Epithelial cell of umbilical artery (primary cell): Measurements from ENCODE around the gene CLEC3A. TPM values are rescaled to one million over a fixed set of nuclear protein-coding genes. Genes with fewer than 3 reads are reported as not detected.

ENCODE experiments used
- total RNA-seq: library from RNA; depleted of rRNA; stranded (reverse); fragments of >200 nt; gene quantifications from 2 replicates; pipeline ENCODE4 v1.2.3, GENCODE V29; 2014

CLEC3A gene
- not detected in 2 replicates for total RNA-seq

GRCh38 chr16:78022347-78023060 is at the start of gene CLEC3A:
Gene CLEC3A (plus strand): TSS chr16:78022548. CDS start chr16:78022627, 79 bp downstream.

Other genes starting within 250 kb of the CLEC3A start
- 0.97 and 3.6 TPM in 2 replicates for gene VAT1L, start 234.0 kb upstream of the CLEC3A start, total RNA-seq
- 12.7 and 21.9 TPM in 2 replicates for gene WWOX, start 77.1 kb downstream of the CLEC3A start, total RNA-seq